GM18507 (cell line): ENCODE data around the gene CDK4.
A peak's percentile ranks its signal among the peaks of the same experiment; 100 is the strongest.

Experiments
- DNase-seq: peaks from one replicate; pipeline ENCODE4 v3.0.0; 2011; ENCODE audit warnings: low read depth; ENCODE audit not compliant: insufficient read length; ENCODE audit errors: extremely low spot score
- FAIRE-seq: peaks from 2 replicates; lab custom pipeline; 2011; peaks lifted over from hg19 to GRCh38; lab: Jason Lieb, UNC

Gene CDK4

DNA sequence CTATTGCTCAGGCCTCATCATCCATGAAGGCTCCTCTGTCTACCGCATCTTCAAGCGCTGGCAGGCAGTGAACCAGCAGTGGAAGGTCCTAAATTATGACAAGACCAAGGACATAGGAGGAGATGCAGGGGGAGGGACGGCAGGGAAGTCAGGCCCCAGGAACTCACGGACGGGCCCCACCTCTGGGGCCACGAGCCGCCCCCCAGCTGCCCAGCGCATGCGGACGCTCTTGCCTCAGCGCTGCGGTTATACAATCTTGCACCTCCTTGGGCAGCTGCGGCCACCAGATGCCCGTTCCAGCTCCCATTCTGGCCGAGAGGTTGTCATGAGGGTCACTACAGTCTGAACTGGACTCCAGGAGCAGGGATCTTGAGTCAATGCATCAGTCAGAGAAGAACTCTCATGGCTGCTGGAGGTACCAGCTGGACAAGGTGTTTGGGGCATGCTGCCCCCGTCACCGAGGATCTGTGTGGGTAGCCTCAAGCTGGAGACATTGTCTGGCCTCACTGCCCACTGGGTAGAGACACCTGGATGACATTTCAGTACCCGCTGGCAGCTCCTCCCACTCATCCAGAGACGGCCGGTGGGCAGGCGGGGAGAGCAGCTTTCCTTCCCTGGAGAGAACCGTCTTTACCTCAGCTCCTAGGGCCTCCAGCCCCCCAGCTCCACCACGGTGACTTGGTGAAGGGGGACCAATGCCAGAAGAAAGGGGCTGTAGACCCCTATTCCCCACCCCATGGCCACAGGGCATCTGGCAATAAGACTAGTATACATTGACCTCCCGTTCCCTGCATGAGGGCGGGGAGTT, 6.6 kb upstream of the CDK4 start:
- DNase-seq (no peak), FAIRE-seq (no peak)

DNA sequence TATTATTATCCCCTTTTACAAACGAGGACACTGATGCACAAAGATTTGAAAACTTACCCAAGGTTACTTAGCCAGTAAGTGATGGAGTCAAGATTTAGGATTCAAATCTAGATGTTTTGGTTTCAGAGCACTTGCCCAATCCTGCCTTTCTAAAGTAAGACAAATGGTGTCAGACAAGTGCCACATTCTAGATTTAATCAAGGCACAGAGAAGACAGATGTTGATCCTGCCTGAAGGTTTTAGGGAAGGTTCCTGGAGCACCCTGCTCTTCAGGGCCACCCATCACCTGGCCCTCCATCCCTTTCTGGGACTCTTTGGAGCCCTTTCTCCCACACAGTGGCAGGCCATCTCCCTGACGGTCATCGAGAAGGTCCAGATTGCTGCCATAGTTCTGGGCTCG, 5.7 kb upstream of the CDK4 start:
- DNase-seq, result no peak
- FAIRE-seq, result no peak

GRCh38 chr12:57756406-57757341, 4.6 kb upstream of the CDK4 start:
- FAIRE-seq, result peak; percentile 66
- peak; percentile 54 for DNase-seq

DNA sequence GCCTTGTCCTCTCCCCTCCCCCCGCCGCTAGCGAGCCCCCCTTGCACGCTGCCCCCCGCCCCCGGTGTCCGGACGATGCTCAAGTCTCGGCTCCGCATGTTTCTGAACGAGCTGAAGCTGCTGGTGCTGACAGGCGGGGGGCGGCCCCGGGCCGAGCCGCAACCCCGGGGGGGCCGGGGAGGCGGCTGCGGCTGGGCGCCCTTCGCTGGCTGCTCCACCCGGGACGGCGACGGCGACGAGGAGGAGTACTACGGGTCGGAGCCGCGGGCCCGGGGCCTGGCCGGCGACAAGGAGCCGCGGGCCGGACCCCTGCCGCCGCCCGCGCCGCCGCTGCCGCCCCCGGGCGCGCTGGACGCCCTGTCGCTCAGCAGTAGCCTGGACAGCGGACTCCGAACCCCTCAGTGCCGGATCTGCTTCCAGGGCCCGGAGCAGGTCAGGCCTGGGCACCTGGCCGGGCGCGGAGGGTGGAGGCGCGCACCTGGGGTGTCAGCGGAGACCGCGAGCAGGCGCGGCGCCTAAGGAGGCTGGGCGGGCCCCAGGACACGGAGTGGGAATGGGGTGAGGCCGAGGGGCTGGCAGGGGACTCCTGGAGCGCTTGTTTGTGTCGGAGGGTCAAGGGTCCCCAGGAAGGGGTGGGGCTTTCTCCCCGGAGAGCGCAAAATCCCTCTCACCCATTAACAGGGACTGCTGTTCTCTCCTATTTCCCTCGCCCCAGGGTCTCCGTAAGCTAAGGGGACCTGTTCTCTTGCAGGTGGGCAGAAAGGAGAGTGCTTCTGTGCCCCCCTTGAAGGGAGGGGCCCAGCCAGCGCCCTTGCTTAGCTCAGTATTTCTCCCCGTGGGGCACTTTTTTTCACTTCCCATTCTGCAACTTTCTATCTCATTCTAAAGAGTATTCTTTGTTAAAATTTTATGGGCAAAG, 3.6 kb upstream of the CDK4 start:
- no peak for DNase-seq
- peak; percentile 18 for FAIRE-seq

DNA sequence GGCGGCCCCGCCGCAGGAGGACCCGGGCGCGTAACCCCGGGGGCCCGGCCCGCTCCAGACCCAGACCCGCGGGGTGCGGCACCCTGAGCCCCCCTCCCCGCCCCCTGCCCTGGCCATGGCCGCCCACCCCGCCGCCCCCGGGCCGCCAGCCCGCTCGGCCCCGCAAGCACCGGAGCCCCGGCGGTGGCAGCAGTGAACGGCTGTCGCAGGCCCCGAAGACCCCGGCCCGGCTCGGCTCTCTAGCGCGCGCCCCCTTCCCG, 3.0 kb upstream of the CDK4 start:
- FAIRE-seq, result no peak
- no peak for DNase-seq

GRCh38 chr12:57754411-57755193, 2.5 kb upstream of the CDK4 start, which contains the start of gene MARCHF9:
Gene MARCHF9 (plus strand): TSS chr12:57755103. CDS start chr12:57755529, 426 bp downstream.
- peak; percentile 53 for DNase-seq

DNA sequence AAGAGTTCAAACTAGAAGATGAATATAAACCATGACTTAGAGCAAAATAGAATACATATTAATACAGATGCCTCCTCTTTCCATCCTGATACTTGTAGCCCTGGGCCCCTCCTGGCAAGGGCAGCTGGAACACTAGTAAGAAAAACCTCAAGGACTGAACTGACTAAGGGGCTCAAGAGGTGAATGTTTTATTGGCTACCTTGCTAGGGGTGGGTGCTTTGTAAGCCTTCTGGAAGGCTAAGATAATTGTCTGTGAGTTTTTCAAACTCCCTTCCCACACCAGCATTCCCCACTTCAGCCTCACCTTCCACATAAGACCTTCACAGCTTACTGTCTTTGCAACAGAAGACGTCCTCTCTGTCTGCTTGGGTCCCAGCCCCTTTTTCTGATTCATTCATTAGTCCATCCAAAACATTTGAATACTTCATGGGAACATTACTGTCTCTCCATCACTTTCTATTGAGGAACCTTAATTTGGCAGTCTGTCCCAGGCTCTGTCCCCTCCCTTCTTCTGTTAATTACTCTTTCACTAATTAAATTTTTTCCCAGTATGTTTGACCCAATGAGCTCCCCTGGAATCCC, 1.7 kb upstream of the CDK4 start:
- DNase-seq (no peak), FAIRE-seq (no peak)

More at GRCh38 chr12:57754411-57755193, 2.5 kb upstream of the CDK4 start, which contains the start of gene MARCHF9:
- peak; percentile 67 for FAIRE-seq

- FAIRE-seq, result no peak
- no peak for DNase-seq
These were observed 524 bp upstream of the CDK4 start for GRCh38 chr12:57752668-57753000.

DNA sequence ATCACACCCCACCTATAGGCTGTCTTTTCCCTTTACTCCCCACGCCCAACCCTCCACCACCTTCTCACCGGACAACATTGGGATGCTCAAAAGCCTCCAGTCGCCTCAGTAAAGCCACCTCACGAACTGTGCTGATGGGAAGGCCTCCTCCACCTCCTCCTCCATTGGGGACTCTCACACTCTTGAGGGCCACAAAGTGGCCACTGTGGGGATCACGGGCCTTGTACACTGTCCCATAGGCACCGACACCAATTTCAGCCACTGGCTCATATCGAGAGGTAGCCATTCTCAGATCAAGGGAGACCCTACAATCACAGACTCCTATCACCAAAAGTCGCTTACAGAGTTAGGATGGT, 700 bp downstream of the CDK4 start:
- no peak for FAIRE-seq
- no peak for DNase-seq

DNA sequence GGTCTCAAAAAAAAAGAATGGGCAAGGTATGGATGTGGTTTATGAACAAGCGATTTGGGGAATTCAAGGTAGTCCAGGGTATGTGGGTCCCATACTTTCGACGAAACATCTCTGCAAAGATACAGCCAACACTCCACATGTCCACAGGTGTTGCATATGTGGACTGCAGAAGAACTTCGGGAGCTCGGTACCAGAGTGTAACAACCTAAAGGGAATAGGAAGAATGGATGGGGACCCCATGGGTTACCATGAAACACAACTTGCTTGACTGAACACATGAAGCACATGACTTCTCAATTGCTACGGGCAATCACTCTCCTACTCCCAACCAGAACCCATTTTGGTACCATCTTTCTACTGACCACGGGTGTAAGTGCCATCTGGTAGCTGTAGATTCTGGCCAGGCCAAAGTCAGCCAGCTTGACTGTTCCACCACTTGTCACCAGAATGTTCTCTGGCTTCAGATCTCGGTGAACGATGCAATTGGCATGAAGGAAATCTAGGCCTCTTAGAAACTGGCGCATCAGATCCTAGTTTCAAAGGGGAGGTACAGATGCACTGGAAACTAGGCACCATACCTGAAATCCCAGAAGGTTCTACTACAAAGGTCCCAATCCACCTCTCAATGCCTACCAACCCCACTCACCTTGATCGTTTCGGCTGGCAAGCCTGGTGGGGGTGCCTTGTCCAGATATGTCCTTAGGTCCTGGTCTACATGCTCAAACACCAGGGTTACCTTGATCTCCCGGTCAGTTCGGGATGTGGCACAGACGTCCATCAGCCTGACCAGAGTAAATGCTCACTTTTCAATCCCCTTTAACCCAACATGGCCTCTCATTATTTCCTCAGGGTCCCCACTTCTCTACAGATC, 1.3 kb downstream of the CDK4 start:
- DNase-seq (no peak), FAIRE-seq (no peak)

- FAIRE-seq, result no peak
- no peak for DNase-seq
These were observed 3.0 kb downstream of the CDK4 start for GRCh38 chr12:57749061-57749460.

- FAIRE-seq, result no peak
- no peak for DNase-seq
These were observed 6.1 kb downstream of the CDK4 start for GRCh38 chr12:57746025-57746424.

- FAIRE-seq (no peak), DNase-seq (no peak)
These were observed 6.6 kb downstream of the CDK4 start for GRCh38 chr12:57745485-57745881.

- DNase-seq (peak; percentile 82), FAIRE-seq (peak; percentile 98)
These were observed 7.2 kb downstream of the CDK4 start, which contains the start of gene TSPAN31 for GRCh38 chr12:57744777-57745484. Gene TSPAN31 (plus strand): TSS chr12:57745039. CDS start chr12:57745155, 116 bp downstream.

DNA sequence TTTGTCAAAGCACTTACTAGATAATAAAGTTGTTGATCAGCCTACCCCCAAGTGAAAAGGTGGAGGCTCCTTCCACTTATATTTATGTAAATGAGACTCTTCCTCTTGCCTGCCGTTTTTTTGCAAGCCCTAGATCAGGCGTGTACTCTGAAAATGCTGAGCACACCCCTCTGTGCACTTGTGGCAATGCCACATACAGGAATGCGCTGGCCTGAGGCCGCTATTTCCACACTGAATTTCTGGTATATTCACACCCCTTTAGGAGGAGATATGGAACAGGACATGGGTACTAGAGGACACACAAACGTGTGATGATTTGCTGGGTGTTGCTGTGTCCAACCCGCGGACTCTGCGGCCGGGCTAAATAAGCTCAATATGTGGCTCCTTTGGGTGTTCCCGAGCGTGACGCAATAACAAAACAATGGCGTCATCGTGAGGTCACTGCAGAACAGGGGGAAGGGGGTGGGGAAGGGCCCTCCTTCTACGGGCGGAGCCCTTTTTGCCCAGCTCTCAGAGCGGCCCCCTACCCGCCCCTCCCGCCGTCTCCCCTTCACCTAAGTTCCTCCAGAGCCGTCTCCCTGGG, 7.8 kb downstream of the CDK4 start:
- FAIRE-seq (no peak), DNase-seq (no peak)

- no peak for FAIRE-seq
- DNase-seq, result no peak
These were observed 8.3 kb downstream of the CDK4 start for GRCh38 chr12:57743769-57744168.
